Stimulated activated naive CD8-positive, alpha-beta T cell treated with anti-CD3 and anti-CD28 coated beads, Interleukin-15, Interleukin-2, amounts not matched to agents 100 U/mL and 50 U/mL, for 24 hours (primary cell): ENCODE measurements around the gene NGF.
"Not testable (repeated sequence)": the region's sequence is repeated elsewhere in the genome, so short reads cannot be mapped to it uniquely, and the experiment has no call there.

ENCODE experiments used
- ATAC-seq: fragments of 150-1000 bp; cut with Tn5 transposase; one replicate; pipeline ENCODE4 v1.10.0; 2021
- DNase-seq: peaks from one replicate; pipeline ENCODE4 v3.0.0; 2021

NGF gene

DNA sequence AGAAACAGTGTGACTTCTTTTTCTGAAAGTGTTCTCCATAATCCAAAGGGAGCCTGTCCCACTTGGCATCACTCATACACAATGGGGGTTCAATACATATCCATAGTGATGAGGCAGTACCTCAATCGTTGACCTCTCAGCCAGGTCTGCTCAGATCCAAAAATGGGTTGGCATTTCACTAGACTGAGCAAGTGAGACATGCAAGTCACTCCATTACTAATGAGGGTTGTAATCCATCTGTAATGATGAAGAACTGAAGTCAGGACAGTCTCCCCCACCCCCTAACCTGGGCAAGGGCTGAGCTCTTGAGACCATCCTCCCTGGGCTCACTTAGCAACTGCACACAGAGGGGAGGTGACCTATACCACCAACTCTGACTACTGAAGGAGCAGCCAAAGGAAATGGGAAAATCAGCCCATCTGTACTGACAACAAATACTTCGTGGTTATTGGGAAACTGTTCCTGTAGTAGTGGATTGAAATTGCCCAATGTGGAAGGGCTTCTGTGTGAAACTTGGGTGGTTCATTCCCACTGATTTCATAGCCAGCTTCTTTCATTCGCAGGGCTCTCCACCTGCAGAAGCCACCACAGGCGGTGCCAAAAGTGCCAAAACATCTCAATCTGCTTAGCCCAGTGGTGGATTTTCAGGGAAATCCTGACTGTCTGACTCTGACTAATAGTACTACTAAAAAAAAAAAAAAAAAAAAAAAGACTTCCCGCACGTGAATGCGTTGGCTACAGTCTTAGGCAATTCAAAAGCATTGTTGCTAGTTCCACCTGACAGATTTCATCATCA lies 5.0 kb downstream of the NGF start:
- ATAC-seq (no peak), DNase-seq (no peak)

DNA sequence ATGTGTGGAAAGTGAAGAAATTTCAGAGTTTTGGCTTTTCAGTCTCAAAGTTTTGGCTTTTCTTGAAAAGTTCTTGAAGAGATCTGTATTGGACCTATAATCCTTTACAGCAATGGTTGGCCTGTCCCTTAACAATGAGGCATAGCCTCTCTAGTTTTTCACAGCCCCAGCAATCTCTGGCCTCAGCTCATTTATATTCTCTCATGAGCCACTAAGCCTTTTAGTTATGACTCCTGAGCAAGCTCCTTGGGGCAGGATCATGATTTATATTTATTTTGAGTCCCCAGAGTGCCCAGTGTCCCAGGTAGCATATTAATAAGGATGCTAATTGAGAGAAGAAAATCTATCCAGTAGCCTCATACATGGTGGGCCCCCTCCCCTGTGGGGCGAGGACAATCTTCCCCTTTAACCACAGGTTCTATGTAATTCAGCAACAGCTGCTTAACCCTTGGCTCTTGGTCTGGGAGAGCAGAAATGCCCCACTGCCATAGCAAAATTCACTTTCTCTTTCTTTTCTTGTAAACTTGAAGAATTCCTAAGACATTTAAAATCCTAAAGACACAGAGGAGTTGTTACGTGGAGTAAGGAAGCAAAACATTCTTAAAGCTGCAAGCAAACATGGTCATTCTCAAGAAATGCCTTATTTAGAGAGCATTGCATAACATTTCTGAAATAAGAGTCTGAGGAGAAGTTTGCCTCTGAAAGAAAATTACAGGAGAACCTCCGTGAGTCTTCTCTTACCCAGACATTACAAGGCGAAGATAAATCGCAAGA lies 6.3 kb downstream of the NGF start:
- no peak for DNase-seq
- ATAC-seq, result no peak

DNA sequence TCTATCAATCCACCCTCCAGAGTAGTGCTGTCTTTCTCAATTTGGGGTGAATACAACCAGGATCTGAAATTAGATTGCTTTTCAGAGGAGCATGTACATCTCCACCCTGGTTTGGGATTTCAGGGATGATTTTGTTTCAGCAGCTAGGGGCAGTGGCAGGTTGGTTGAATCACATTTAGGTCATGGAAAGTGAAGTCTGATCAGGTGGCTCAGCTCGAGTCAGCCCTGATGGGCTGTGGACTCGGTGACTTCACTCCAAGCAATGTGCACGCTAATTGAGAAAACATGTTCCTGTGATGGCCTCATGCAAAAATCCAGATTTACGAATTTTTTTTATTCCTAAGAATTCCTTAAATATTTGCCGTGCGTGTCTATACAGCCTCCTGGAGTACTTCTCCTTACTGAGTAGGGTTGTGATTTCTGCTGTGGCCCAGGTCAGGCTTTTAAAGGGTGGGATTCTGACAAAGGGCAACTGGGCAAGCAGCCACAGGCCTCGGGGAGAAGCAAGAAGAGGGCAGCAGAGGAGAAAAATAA lies 7.5 kb downstream of the NGF start:
- no peak for DNase-seq
- no peak for ATAC-seq

DNA sequence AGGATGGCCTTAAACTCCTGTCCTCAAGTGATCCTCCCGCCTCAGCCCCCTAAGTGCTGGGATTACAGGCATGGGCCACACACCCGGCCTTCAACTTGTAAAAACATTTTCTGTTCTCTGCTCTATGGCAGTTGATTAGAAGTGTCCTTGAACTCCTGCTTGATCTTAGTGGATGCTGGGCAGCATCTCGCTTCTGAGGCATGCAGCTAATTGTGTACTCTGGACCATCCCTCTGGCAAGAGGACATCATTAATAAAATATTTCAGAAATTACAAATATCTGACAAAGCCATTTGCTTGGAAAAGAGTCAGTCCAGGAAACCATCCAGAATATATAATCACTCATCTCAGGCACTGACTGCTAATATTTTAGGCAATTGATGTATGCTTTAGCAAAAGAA lies 8.1 kb downstream of the NGF start:
- ATAC-seq (no peak), DNase-seq (no peak)

DNA sequence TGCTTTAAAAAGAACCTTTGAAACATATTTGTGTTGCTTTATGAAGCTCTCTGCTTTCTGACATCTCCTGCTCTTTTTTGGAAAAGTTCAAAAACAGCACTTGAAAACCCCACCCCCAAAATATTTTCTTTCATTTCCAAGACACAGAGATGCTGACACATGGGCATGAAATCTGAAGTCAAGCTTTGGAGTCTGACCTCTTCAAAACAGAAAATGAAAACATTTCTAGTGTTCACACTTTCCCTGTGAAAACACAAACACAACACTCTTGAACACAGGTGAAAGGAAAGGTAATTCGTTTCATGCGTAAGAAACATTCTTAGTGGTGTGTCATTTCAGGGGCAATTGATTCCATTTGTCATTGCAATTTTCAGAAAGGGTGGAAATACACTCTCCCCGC lies 10.8 kb downstream of the NGF start:
- ATAC-seq (no peak), DNase-seq (no peak)

DNA sequence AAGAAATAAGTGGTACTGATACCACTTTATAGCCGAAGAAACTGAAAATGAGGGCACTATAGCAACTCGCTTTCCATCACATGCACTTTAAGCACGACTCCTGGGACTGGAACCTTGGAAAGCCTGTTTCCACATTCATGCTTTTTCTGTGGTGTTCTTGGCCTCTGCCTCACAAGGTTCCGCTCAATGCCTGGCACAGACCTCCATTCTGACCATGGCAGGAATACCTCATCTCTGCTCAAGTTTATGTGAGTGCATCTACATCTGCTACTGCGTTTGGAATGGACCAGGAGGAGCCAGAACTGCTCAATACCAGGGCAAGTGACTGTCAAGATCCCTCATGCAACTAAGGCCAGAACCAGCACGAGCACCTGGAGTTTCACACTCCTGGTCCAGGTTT lies 11.6 kb downstream of the NGF start:
- ATAC-seq (no peak), DNase-seq (no peak)

DNA sequence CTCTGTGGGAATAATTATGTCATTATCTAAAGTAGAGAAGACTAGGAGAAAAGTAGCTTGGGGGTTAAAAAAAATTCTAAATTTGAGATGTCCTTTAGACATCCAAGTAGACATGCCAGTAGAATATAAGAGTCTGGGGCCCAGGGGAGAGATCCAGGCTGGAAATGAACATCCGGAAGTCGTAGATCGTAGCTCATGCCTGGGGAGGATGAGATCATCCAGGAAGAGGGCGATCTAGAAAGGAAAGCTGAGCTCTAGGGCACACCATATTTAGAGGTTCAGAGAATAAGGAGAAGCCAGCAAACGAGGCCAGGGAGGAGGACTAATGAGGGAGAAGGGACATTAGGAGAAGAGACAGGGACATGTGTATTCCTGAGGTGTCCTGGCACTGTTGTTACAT lies 12.2 kb downstream of the NGF start:
- ATAC-seq (no peak), DNase-seq (no peak)

DNA sequence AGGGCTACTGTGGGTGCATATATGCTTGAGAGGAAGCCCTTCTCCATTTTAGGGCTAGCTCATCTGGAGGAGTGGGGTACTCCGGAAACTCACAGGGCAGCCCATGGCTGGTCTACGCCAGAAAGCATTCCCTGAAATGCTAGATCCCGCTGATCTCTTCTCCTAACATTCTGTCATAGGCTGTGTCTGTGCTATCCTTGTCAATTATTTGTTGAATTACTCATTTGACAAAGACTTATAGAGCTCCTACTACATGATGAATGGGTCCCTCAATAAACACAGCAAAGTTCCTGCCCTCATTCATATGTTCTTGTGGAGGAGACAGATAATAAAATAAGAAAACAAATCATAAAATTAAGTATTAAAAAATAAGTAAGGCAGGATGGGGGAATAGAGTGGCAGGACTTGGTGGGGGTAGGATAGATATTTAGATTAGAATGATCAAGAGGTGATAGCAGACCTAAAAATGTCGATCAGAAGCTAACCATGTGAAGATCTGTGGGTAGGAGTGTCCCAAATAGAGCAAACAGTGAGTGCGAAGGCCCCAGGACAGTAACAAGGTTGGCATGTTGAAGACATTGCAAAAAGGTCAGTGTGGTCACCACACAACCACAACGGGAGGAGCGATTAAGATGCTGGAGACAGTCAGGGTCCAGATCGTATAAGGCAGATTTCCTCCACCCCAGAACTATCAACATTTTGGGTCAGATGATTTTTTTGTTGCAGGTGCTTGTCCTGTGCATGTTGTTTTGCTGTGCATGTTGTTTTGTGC lies 13.2 kb downstream of the NGF start:
- ATAC-seq (no peak), DNase-seq (no peak)

DNA sequence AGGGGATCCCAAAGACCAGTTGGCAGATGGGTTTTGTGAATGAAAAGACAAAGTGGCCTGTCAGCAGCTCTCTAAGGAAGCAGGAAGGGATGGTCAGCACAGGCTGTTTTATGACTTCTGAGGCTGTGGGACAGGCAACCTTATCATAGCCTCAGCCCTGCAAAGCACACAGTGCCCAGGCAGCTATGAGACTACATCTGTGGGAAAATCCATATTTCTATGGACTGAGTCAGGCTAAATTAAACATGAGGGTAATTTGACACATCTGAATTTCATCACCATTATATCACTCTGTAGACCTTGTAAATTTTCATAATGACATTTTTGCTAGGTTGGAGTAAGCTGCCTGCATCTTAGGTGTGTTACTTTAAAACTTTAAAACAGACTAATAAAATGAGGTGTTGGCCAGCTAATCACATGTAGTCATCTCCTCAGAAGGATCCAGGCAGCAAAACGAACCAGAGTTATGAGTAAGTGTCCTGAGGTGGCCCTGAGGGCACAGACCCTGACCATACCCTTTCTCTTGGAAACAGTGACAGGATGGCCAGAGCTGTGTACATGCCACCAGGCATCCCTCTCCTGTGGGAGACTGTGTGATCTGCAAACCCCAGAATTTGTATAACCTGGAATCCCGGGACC lies 14.6 kb downstream of the NGF start:
- DNase-seq (no peak), ATAC-seq (no peak)

DNA sequence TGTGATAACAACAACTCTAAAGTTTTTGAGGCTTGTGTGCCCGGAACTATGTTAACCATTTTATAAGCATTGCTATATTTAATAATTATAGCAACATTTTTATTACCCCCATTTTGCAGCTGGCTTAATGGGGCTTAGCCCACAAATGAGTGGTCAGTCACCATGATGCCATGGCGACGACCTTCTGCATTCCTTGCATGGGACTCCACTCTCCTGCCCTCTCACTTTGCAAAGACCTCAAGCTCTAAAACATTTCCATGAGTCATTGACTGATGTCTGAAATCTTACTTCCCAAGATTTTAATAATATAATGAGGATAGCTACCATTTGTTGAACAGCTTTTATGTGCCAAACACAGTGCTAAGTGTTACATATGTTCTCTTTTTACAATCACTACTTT lies 15.4 kb downstream of the NGF start:
- no peak for DNase-seq
- no peak for ATAC-seq

DNA sequence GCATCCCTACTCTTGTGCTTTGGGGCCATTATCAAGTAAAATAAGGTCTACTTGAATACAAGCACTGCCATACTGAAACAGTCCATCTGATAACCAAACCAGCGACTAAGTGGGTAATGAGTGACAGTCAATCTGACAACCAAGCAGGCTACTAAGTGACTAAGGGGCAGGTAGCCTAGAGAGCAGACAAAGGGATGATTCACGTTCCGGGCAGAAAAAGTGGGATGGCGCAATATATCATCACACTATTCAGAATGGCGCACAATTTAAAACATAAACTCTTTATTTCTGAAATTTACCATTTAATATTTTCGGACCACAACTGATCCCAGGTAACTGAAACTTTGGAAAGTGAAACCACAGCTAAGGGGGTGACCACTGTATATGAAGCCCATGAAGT lies 17.7 kb downstream of the NGF start:
- ATAC-seq (no peak), DNase-seq (no peak)

DNA sequence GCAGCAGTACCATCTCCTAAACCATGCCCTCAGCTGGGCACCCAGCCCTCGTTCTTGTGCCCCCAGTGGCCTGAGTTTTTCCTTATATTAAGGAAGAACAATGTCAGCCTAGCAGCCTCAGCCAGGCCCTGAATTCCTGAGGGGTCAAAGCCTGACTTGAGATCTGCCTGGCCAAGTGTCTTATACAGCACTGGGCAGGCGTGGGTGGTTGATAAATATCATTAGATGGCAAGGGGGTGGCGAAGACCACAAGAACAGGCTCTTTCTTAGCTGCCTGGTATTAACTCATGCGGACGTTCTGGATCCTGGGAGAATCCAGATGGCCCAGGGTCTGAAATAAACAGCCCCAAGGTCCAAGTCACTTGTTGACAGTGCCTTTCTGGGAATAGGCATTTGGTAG lies 18.3 kb downstream of the NGF start:
- DNase-seq (no peak), ATAC-seq (no peak)

DNA sequence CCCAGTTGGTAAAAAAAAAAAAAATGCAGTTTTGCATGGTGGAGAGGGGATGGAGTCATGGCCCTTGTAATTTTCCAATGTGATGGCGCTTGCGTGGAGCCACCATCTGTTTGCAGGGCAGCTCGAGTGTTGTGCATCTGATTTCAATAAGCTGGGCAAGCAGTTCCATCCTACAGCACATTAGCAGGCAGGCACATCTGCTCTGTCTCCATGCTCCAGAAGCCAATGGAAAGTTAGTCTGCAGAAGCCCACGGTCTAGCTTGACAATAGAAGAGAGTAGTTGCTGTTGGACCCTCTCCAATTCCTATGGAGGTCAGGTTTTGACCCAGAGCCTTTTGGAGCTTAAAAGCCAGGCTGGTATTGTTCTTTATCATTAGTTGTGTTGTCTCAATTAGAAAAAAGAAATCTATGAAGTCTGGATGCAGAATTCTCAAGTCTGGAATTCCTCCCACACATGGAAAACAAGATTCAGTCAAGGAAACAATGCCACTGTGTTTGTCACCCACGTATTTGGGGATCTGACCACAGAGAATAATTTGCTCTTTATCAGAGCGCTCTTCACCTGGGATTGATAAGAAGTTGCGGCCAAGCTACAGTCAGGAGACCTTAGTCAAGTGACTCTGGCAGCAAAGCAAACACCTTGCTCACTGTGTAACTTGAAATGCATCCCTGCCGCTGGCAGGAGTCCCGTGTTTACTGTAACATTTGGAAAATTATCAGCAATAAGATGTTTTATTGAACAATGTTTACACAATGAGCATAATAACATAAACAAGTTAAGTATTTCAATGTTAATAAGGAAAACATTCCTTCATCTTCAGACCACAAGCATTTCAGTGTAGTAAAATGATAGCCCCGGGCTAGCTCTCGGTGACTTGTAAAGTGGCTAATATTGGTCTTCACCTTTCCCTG lies 20.7 kb downstream of the NGF start:
- DNase-seq (no peak), ATAC-seq (no peak)

DNA sequence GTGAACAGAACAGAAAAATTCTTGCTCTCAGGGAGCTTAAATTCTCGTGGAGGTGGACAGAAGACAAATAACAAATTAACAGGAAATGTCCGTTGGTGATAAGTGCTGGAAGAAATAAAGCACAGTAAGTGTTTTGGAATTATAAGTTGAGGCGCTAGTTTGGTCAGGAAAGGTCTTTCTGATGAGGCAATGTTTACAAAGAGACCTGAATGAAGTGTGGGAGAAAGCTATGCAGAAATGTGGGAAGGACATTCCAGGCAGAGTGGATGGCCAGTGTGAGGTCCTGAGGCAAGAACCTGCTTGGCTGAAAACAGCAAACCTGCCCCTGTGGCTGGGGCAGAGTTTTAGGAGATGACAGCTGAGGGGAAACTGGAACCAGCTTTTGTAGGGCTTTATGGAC lies 23.3 kb downstream of the NGF start:
- DNase-seq, result no peak
- ATAC-seq, result no peak

DNA sequence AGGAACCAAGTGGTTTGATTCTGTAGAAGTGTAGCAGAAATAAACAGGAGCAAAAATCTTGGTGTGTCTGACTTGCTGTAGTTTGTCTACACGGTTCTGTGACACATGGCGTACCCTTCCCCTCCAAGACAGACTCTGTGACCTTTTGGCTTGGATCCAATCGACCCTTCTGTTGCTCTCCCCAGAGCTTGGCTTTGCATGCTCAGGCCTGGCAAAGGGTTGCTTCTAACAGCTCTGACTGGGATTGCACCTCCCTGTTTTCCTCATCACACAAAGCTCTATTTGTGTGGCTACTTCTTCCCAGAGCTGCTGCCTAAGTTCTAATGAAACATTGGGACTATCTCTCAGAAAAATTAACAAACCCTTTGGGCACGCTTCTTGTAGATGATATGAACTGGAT lies 24.0 kb downstream of the NGF start:
- ATAC-seq, result no peak
- no peak for DNase-seq

DNA sequence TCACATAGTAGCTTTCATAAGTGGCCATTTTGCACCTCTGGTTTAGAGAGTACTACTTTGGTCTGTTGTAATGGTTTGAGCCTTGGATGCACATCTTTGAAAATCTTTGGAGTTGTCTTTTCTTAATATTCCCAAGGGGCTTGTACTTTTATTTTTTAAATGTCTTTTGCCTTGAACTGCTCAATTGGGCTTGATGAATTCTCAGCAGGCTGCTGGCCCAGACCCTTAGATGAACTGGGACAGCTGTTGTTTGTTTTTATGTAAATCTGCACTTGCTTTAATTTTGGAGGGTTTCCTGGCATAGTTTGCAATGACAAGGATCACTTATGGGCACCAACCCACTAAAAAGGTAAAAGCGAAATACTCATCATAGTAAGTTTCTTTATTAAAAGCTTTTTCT lies 24.9 kb downstream of the NGF start:
- DNase-seq (no peak), ATAC-seq (no peak)

DNA sequence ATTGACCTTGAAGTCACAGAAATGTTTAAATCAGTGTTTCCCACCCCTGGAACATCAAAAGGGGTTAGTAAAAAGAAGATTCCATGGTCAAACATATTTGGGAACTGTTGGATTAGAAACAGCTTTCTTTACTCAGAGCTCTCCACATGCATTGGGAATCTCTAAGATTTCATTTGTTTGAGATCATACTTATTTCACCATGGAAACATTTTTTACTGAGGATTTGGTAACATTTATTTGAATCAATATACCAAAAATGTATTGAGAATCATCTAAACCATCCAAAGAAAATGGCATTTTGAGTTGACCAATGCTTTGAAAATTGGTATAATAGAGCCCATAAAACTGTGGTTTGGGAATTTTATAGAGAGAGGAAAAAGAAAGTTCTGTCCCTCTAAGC lies 25.3 kb downstream of the NGF start:
- DNase-seq, result no peak
- ATAC-seq, result no peak

DNA sequence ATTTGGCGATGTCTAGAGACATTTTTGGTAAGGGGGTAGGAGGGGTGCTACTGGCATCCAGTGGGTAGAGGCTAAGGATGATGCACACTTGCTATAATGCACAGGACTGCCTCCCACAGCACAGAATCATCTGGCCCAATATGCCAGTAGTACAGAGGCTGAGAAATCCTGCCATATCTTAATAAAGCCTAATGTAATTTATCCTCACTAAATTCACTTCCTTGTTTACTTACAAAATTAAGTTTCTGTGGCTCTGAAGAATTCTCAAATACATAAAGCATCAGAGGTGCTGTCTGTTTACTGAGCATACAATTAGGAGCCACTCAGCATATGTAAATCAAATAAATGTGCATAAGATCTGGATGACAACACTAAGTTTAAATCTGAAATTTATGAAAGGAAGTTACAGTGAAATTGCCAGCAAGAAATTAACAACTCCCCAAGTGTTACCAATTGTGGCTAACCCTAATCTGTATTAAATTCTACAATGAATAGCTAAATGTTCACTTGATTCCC lies 26.5 kb downstream of the NGF start:
- DNase-seq (no peak), ATAC-seq (no peak)

DNA sequence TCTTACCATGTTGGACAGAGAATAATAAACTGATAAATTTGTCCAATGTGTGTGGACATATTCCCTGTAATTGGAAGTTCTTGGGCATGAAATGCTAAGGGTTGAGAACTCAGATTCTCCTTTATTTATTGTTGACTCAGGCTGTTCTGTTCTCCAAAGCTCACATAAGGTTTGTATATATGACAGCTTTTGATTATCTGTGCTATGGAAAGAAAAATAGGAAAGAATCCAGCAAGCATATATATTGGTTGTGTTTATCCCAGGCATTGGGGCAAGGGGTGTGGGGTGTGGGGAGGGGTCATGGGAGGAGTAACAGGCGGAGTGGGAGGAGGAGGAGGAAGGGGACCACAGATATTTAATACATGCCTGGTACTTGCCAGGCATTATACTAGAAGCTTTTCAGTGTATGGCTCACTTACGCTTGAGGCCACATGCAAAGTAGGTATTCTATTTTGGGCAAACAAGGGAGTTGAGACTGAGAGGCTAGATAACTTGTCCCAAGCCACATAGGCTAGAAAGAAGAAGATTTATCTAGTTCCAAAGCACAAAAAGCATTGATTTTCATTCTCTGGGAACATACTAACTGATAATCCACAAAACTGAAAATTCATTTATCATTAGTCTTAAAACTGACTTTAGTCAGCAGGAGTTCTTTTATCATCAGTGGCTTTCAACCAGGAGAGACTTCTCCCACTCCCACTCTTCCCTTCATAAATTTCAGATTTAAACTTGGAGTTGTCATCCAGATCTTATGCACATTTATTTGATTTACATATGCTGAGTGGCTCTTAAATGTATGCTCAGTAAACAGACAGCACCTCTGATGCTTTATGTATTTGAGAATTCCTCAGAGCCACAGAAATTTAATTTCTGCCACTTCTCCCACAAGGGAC lies 27.2 kb downstream of the NGF start:
- ATAC-seq (no peak), DNase-seq (no peak)

DNA sequence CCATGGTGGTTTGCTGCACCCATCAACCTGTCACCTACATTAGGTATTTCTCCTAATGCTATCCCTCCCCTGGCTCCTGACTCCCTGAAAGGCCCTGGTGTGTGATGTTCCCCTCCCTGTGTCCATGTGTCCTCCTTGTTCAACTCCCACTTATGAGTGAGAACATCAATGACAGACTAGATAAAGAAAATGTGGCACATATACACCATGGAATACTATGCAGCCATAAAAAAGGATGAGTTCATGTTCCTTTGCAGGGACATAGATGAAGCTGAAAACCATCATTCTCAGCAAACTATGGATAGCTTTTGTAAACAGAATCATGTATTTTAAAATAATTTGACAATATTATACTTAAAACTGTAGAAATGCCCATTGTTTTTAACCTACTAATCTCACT lies 28.5 kb downstream of the NGF start:
- DNase-seq, ATAC-seq: not testable (repeated sequence)
